ENCODE data around the gene CHKB.

DNA sequence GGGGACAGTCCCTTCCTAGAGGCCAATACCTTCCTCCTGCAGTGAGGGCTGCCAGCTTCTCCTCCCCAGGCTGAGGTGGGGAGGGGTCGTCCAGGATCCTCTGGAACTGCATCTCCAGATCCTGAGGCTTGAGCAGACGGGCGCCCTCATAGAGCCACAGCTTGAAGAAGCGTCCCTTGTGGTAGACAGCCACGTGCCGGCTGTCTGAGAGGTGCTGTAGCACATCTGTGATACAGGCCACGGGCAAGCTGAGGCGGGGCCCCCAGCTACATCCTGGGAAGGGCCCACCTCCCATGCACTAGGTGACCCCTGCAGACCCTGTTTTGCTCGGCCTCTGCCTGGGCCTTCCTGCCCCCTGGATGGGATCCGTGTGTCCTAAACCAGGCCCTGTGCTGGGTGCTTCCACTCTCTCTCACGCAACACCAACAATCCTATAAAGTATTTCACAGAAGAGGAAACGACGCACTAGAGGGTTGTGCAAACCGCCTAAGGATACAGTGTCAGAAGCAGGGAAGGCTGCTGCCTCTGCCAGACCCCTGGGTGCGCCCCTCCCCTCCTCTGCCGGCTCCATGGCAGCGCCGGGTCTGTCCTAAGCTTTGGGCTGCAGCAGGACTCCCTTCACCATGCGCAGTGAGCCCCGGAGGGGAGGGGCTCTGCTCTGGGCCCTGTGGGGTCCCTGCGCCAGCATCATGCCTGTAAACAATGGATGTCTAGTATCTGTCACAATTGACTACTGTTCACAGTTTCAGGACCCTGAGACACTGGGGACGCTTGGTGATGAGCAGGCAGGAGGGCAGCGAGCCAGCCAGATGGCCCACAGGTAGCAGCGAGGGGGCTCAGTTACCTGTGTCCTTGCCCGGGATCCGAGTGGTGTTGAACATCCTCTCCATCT is 8.9 kb downstream of the CHKB start:
- TF ChIP-seq EGR1 (IDR thresholded peaks at IDR 0.05), result no peak
- no peak for TF ChIP-seq YY1 (IDR thresholded peaks at IDR 0.05; ENCODE audit: low read depth)
- no peak for TF ChIP-seq TCF12 (IDR thresholded peaks at IDR 0.05; ENCODE audit: low read depth)
- no peak for TF ChIP-seq EP300 (IDR thresholded peaks at IDR 0.05; ENCODE audit: borderline replicate concordance)
- no peak for TF ChIP-seq TEAD4 (IDR thresholded peaks at IDR 0.05)

Data from Ishikawa (cell line).